ENCODE data around the gene KIAA1328. TPM values are rescaled to one million over a fixed set of nuclear protein-coding genes. Genes with fewer than 3 reads are reported as not detected.

KIAA1328 gene
- total RNA-seq, 8 experiments from 2014 or later: 2.3 to 11.3 (median 8.8) TPM

DNA sequence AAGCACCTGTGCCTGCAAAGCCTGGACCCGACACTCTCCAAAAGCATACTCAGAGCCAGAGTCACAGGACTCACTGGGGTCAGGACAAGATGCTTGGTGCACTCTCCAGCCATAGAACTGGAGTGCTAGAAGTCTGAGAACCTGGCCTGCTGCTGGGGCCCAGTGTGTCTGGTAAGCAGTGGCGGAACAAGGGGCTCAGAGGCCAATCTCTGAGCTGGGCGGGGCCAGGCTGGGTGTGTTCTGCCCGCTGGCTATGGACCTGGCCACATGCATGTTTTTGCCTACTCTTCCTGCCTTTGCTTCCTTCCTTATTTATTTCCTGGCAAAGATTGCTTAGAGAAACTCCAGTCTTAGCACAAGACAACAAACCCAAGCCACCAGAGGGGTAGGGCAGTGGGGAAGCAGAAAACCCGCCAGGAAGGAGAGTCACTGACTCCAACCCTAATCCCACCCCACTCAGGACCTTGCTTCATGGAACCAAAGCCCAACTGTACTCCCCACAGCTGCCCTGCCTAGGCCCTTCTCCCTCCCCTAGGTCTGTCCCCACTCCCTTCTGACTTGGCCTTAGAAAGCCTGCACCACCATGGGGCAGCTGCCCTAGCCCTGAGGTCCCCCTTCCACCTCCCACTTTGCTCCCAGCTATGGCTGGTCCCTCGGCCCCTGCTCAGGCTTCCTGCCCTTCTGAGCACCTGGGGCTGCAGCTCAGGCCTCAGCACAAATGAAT, 421.1 kb downstream of the KIAA1328 start:
- no peak overlapping the region for H3K4me3 ChIP-seq
- ATAC-seq (replicated peaks in 6 of 8): peak in 1 of 8 experiments; percentile 9
- in situ Hi-C loops (cut with MboI; ENCODE audit: low pct_unique_long_range_greater_than_20kb in 2 of 9, low sequenced_read_pairs in 9 of 9, unreplicated experiment in 9 of 9): loop anchor here in 1 of 9 experiments (25.0 kb wide), 1 partner anchor 238 kb away; no protein-coding TSS in a partner anchor
- H3K27ac ChIP-seq: no peak overlapping the region
- H3K4me1 ChIP-seq (replicated peaks in 1 of 2): peaks cover 9 to 11% of the 10 kb centered on the region in 2 donors
- WGBS, 10 experiments: 78 to 100% (median 90%) methylated on average over 1 to 5 of the region's 6 CpGs; no CpG with 5 or more reads in 5 of the 10 experiments

DNA sequence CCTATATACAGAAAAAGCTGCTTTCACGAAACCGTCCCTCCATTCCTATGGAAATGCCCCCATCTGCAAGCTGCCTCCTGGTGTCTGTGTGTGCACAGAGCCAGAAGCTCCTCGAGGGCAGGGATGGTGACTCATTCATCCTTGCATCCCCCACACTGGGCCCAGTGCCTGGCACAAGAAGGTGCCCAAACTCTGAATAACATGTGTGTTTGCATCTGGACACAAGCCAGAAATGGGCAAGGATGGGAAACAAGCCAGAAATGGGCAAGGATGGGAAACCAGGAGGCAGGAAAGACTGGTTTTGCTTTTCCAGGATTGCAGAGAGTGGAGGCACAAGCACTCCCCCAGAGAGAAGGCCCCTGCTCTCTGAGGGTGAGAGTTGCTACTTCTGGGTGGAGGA, 422.8 kb downstream of the KIAA1328 start:
- no peak overlapping the region for H3K27ac ChIP-seq
- in situ Hi-C loops (cut with MboI; ENCODE audit: low pct_unique_long_range_greater_than_20kb in 2 of 9, low sequenced_read_pairs in 9 of 9, unreplicated experiment in 9 of 9): no loop called here
- H3K4me3 ChIP-seq: no peak overlapping the region
- peaks cover 9 to 11% of the 10 kb centered on the region in 2 donors for H3K4me1 ChIP-seq (replicated peaks in 1 of 2)
- WGBS, 10 experiments: 65 to 100% (median 67%) methylated on average over 2 to 3 of the region's 3 CpGs; no CpG with 5 or more reads in 7 of the 10 experiments
- ATAC-seq (replicated peaks in 6 of 8): no peak

DNA sequence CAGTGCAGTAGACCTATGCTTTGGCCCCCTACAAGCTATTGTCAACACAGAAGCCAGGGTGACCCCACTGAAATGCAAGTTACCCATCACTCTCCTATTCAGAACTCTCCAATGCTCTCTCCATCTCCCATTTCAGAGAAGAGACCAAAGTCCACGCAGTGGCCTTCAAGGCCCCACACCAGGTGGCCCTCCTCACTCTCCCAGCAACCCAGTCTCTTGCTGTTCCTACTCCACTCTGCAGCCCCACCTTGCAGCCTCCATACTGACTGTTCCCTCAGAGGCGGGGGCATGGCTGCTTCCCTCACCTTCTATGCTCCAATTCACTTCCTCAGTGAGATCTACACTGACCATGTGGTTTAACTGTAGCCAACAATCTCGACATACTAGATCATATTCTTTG, 423.4 kb downstream of the KIAA1328 start:
- Histone ChIP-seq H3K27ac (no peak overlapping the region), H3K4me1 (replicated peaks in 1 of 2) (peaks cover 9 to 11% of the 10 kb centered on the region in 2 donors), H3K4me3 (no peak overlapping the region)
- in situ Hi-C loops (cut with MboI; ENCODE audit: low pct_unique_long_range_greater_than_20kb in 2 of 9, low sequenced_read_pairs in 9 of 9, unreplicated experiment in 9 of 9): no loop called here
- WGBS, 10 experiments: 30 to 100% (median 71%) methylated on average over 1 to 3 of the region's 3 CpGs; no CpG with 5 or more reads in 2 of the 10 experiments
- no peak for ATAC-seq (replicated peaks in 6 of 8)

DNA sequence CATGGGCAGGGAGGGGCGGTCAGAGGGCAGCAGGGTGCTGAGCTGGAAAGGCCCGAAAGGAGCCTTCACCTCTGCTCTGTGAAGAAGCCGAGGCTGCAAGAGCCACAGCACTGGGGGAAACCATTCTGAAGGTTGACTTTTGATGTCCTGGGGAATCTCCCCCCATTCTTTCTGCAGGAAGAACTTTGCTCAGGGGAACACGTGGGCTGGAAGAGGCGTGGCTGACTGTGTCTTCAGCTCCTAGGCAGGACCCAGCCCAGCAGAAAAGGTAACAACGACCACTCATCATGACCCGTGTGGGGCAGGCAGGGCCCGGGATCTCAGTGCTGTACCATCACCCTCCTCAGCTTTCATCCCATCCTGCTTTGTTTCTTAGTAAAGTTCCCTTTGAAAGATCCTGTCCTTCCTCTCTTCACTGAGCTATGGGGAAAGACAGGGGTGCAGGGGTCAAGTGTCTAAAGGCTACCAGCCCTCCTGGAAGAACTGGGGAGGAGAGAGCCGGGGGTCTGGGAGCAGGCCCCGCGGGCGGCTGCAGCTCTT, 424.0 kb downstream of the KIAA1328 start:
- in situ Hi-C loops (cut with MboI; ENCODE audit: low pct_unique_long_range_greater_than_20kb in 2 of 9, low sequenced_read_pairs in 9 of 9, unreplicated experiment in 9 of 9): no loop called here
- Histone ChIP-seq H3K4me1 (replicated peaks in 1 of 2) (peaks cover 9 to 11% of the 10 kb centered on the region in 2 donors), H3K4me3 (peak overlapping the region in 4 of 5 donors; percentile 35 to 41 (median 37)), H3K27ac (no peak overlapping the region)
- no peak for ATAC-seq (replicated peaks in 6 of 8)
- 20 to 80% (median 52%) methylated on average over 1 to 9 of the region's 12 CpGs; no CpG with 5 or more reads in 3 of the 10 experiments for WGBS, 10 experiments

DNA sequence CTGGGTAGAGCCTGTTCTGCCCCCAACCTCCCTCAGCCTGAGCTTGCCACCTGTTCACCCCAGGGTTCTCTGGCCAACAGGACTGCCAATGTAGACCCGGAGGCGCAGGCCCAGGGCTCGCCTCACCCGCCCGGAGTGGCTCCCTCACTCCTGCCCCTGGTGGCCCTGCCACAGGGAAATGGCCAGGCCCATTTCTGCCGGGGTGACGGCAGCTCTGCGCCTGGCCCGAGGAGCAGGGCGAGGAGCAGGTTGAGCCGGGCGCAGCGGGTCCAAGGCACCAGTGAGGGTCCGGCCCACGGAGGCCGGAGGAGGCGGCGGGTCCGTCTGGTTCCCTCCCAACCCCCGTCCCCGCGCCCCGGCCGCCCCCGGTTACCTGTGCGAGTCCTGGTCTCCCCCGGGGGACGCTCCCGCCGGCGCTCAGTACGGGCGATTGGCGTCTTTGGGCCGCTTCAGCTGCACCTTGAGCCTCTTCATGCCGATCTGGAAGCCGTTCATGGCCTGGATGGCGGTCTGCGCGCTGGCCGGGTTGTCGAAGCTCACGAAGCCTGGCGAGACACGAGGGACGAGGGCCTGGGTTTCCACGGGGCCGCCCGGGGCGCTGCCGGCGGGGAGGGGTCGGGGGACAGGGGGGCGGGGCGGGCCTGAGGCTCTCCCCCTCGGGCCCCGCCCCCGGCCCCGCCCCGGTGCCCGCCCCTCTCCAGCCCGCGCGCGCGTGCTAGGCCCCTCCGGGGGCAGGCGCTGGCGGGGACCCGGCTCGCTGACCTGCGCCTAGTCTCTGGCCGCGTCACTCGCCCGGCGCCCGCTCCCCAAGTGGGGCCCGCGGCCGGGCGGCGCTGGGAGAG, 424.7 kb downstream of the KIAA1328 start:
- in situ Hi-C loops (cut with MboI; ENCODE audit: low pct_unique_long_range_greater_than_20kb in 2 of 9, low sequenced_read_pairs in 9 of 9, unreplicated experiment in 9 of 9): no loop called here
- Histone ChIP-seq H3K4me1 (replicated peaks in 1 of 2) (peaks cover 9 to 11% of the 10 kb centered on the region in 2 donors), H3K4me3 (peak overlapping the region; percentile 28 to 41 (median 36)), H3K27ac (peak overlapping the region in 1 of 2 donors; percentile 15)
- ATAC-seq (replicated peaks in 6 of 8): peak; percentile 50 to 93 (median 90)
- WGBS, 10 experiments: no CpG with 5 or more reads among the region's 83 CpGs

DNA sequence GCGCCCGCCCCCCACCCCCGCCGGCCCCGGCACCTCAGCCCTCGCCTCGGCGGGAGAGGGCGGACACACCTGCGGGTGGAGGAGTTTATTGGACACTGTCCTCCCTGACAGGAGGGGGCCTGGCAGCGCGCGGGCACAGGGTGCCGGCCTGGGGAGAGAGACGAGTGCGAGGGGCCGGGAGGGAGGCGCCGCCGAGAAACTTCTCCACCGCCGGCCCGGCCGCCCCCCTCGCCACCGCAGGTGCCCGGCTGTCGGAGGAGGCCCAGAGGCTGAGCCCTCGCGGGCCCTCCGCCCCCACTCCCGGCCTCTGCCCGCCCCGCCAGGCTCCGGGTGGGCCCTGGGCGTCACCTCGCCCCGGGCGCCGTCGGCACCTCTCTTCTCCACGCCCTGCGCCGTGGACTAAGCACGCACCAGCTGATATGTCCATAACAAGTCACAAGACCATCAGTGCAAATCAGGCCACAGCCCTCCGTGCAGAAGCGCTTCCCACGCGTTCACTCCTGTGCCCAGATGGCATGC, 425.4 kb downstream of the KIAA1328 start:
- peak; percentile 46 to 80 (median 62) for ATAC-seq (replicated peaks in 6 of 8)
- 40% methylated on average over 2 of the region's 49 CpGs; no CpG with 5 or more reads in 9 of the 10 experiments for WGBS, 10 experiments
- Histone ChIP-seq H3K4me1 (replicated peaks in 1 of 2) (peaks cover 9 to 11% of the 10 kb centered on the region in 2 donors), H3K27ac (peak overlapping the region in 1 of 2 donors; percentile 15), H3K4me3 (peak overlapping the region; percentile 28 to 41 (median 36))
- in situ Hi-C loops (cut with MboI; ENCODE audit: low pct_unique_long_range_greater_than_20kb in 2 of 9, low sequenced_read_pairs in 9 of 9, unreplicated experiment in 9 of 9): no loop called here

DNA sequence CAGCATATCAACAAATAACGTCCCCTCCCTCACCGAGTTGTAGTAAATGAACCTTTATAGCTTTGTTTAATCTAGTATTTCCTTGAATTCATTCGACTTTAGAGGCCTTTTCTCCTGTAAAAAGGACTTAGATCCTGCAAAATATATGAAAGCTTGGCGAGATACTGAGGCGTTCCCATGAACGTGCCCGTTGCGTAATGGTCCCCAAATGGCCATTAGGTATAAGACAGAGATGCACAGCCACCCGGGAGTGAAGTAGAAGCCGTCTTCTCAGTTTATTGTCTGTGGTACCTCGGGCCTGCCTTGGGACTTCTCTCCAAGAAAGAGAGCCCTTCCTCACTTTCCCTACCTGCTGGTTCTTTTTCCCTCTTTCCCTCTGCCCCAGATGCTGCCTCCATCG, 426.0 kb downstream of the KIAA1328 start:
- H3K27ac ChIP-seq: no peak overlapping the region

DNA sequence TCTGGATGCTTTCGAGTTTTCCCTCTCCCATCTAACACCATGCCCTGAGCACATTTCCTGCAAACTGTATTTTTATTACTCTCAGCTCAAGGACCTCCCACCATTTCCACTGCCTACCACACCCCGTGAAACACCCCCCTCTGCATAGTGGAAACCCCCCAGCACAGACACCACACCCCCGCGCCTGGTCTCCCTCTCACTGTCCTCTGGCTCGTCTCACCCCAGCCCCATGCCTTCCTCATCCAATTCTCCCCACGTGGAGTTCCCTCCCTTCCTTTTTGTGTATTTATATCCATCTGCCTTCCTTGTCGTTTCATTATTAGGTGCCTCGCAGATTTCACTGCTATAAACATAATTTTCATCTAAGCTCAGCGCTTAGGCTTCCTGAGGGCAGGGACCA, 429.2 kb downstream of the KIAA1328 start:
- no peak overlapping the region for H3K27ac ChIP-seq
- H3K4me3 ChIP-seq: no peak overlapping the region
- in situ Hi-C loops (cut with MboI; ENCODE audit: low pct_unique_long_range_greater_than_20kb in 2 of 9, low sequenced_read_pairs in 9 of 9, unreplicated experiment in 9 of 9): no loop called here
- ATAC-seq (replicated peaks in 6 of 8): no peak
- WGBS, 10 experiments: 0 to 100% (median 80%) methylated on average over 1 to 5 of the region's 9 CpGs; no CpG with 5 or more reads in 3 of the 10 experiments
- H3K4me1 ChIP-seq (replicated peaks in 1 of 2): peaks cover 4 to 6% of the 10 kb centered on the region in 2 donors

More for the DNA sequence above, 426.0 kb downstream of the KIAA1328 start:
- ATAC-seq (replicated peaks in 6 of 8): no peak
- in situ Hi-C loops (cut with MboI; ENCODE audit: low pct_unique_long_range_greater_than_20kb in 2 of 9, low sequenced_read_pairs in 9 of 9, unreplicated experiment in 9 of 9): no loop called here
- no peak overlapping the region for H3K4me3 ChIP-seq
- peaks cover 9 to 11% of the 10 kb centered on the region in 2 donors for H3K4me1 ChIP-seq (replicated peaks in 1 of 2)
- 76 to 90% (median 82%) methylated on average over 1 to 9 of the region's 12 CpGs; no CpG with 5 or more reads in 1 of the 10 experiments for WGBS, 10 experiments

DNA sequence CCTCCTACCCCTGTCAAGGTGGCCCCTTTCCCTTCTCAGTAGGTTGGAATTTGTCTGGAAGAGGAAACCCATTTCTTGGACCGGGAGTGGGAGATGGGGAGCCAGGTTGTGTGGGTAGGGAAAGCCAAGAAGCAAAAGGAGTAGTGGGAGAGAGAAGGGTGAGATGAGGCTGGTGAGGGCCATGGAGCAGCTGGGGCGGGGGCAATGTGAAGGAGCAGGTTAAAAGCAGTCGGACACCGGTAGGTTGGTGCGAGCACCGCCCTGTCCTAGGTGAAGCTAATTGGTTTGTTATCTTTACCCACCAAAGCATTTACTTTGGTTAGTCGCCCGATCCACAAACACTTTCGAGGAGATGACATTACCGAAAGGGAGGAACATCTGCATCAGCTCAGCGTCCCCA, 429.9 kb downstream of the KIAA1328 start:
- in situ Hi-C loops (cut with MboI; ENCODE audit: low pct_unique_long_range_greater_than_20kb in 2 of 9, low sequenced_read_pairs in 9 of 9, unreplicated experiment in 9 of 9): no loop called here
- Histone ChIP-seq H3K4me3 (no peak overlapping the region), H3K4me1 (replicated peaks in 1 of 2) (peaks cover 0 to 2% of the 10 kb centered on the region in 2 donors), H3K27ac (no peak overlapping the region)
- ATAC-seq (replicated peaks in 6 of 8): no peak
- 34 to 100% (median 83%) methylated on average over 1 to 4 of the region's 11 CpGs; no CpG with 5 or more reads in 5 of the 10 experiments for WGBS, 10 experiments

DNA sequence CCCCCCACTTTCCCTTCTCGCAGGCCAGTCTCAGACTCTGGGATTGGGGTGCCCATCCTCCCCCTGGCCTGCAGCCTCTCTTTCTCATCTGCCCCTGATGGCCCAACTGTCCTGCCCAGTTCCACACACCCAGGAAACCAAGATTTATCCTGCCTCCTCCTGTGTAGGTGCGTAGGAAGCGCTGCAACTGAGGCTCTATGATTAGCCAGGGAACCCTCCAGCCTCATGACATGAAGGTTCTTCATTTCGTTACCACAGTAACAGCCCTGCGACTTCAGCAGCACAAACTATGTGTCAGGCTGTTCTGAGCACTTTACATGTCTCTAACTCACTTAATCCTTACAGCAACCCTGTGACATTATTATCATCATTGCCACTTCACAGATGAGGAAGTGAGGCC, 430.8 kb downstream of the KIAA1328 start:
- Histone ChIP-seq H3K27ac (no peak overlapping the region), H3K4me3 (no peak overlapping the region), H3K4me1 (replicated peaks in 1 of 2) (no peaks in the 10 kb centered on the region)
- in situ Hi-C loops (cut with MboI; ENCODE audit: low pct_unique_long_range_greater_than_20kb in 2 of 9, low sequenced_read_pairs in 9 of 9, unreplicated experiment in 9 of 9): no loop called here
- ATAC-seq (replicated peaks in 6 of 8): peak in 1 of 8 experiments; percentile 29
- 16 to 80% (median 63%) methylated on average over 1 to 3 of the region's 5 CpGs; no CpG with 5 or more reads in 4 of the 10 experiments for WGBS, 10 experiments

DNA sequence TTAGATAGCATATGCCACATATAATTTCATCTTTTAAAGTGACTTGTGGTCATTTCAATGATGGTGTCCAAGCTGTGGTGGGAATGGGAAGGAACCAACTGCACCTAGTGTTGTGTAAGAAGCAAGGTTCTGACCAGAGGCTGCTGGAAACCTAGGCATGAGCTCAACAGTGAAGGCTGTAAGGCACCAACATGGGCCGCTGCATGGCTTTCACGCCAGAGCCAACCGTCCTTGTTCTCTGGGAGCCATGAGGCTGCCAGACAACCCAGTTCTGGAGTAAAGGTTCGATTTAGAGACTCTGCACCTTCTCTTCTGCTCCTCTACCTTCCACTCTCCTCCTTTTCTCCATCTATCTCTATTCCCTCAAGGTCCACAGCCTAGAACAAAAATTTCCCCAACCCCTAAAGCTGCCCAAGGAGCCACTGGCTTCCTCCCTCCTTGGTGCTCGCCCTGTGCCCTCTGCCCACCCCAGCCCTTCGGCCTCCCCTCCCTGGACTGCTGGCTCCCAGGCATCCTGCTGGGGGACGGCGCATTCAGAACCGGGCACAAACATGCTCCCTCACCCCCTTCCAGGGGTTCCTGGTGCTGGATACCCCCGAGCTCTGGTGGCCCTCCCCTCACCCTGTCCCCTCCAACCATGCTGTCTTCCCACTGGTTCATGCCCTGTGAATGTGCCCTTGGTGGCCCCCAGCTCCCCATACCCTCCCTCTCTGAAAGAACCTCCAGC, 431.6 kb downstream of the KIAA1328 start:
- Histone ChIP-seq H3K27ac (no peak overlapping the region), H3K4me1 (replicated peaks in 1 of 2) (no peaks in the 10 kb centered on the region), H3K4me3 (no peak overlapping the region)
- ATAC-seq (replicated peaks in 6 of 8): no peak
- in situ Hi-C loops (cut with MboI; ENCODE audit: low pct_unique_long_range_greater_than_20kb in 2 of 9, low sequenced_read_pairs in 9 of 9, unreplicated experiment in 9 of 9): no loop called here
- WGBS, 10 experiments: 33 to 95% (median 66%) methylated on average over 1 to 4 of the region's 10 CpGs; no CpG with 5 or more reads in 3 of the 10 experiments

DNA sequence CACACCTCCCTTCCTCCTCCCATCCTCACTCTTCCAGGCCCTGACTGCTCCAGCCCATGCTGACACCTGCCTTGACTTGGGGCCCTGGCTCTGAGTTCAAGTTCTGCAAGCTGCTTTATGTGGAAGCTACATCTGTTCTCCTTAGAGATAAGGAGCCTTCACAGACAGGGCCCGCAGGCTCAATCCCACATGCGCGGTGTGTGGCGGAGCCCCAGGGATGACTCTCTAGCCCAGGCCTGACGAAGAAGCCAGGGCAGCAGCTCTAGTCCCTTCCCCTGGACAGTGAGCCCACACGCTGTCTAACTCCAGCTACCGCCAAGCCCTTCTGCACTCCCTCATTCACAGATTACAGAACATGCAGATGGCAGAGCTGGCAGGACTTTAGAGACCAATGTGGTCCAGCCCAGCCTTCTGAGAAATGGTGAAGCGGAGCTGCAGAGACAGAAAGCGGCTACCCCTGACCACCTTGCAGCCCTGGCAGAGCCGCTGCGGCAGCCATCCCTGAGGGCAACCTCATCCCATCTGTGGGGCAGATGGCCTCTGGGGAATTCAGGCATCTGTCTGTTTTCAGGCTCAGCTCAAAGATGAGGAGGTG, 432.4 kb downstream of the KIAA1328 start:
- in situ Hi-C loops (cut with MboI; ENCODE audit: low pct_unique_long_range_greater_than_20kb in 2 of 9, low sequenced_read_pairs in 9 of 9, unreplicated experiment in 9 of 9): no loop called here
- Histone ChIP-seq H3K27ac (no peak overlapping the region), H3K4me1 (replicated peaks in 1 of 2) (no peaks in the 10 kb centered on the region), H3K4me3 (no peak overlapping the region)
- ATAC-seq (replicated peaks in 6 of 8): peak in 1 of 8 experiments; percentile 9
- WGBS, 10 experiments: 75 to 76% methylated on average over 2 of the region's 11 CpGs; no CpG with 5 or more reads in 8 of the 10 experiments
